ENCODE measurements around the gene CD34.

GRCh38 chr1:207910591-207911354 is at the start of gene CD34:
- TF ChIP-seq EZH2phosphoT487 (IDR thresholded peaks at IDR 0.05; ENCODE audit: insufficient read depth, low read depth) (no peak), EZH2 (IDR thresholded peaks at IDR 0.05; ENCODE audit: insufficient read depth, poor library complexity, severe bottlenecking) (no peak)
